ENCODE results near the gene PPP2R5E. TPM values are rescaled to one million over a fixed set of nuclear protein-coding genes. Genes with fewer than 3 reads are reported as not detected.

The PPP2R5E gene
- total RNA-seq, 1 experiment from 2014 or later: 45.0 TPM

GRCh38 chr14:63457498-63457897, 85.7 kb downstream of the PPP2R5E start:
- Histone ChIP-seq H3K9me3 (ENCODE audit: control insufficient read depth in 1 of 2, insufficient read depth in 1 of 2, low read depth in 1 of 2, low read length in 2 of 2) (no peaks in the 10 kb centered on the region), H3K4me3 (replicated peaks in 1 of 2; ENCODE audit: low read depth in 1 of 2, low read length in 2 of 2) (no peak overlapping the region), H3K4me2 (ENCODE audit: low read length) (no peak overlapping the region), H3K9me2 (ENCODE audit: insufficient read depth) (no peaks in the 10 kb centered on the region), H4K20me1 (ENCODE audit: insufficient read depth) (peaks cover 3% of the 10 kb centered on the region; the same call in 1 of the 2 replicates), H3K27ac (ENCODE audit: low read depth, low read length) (no peak overlapping the region), H3K36me3 (ENCODE audit: control insufficient read depth in 1 of 2, insufficient read depth in 2 of 2, low read length in 2 of 2) (no peaks in the 10 kb centered on the region; a peak in 1 of 4 replicates), H3K27me3 (ENCODE audit: insufficient read depth, low read length) (no peaks in the 10 kb centered on the region), H3K79me2 (ENCODE audit: insufficient read depth, low read length) (peaks cover 73% of the 10 kb centered on the region), H2AFZ (ENCODE audit: low read depth, low read length, poor library complexity, severe bottlenecking) (no peak overlapping the region), H3K9ac (ENCODE audit: low read length) (no peak overlapping the region), H3K4me1 (ENCODE audit: control insufficient read depth in 1 of 2, insufficient read depth in 2 of 2, low read length in 2 of 2) (no peaks in the 10 kb centered on the region; a peak in 1 of 4 replicates)
- no TSS peak for BruUV-seq (replicated peaks)
- no peak for ATAC-seq
- CTCF ChIA-PET: no interaction called here
- TF ChIP-seq ZFX (IDR thresholded peaks at IDR 0.05) (no peak), EGR1 (IDR thresholded peaks at IDR 0.05; ENCODE audit: low read depth) (no peak), CBX3 (IDR thresholded peaks at IDR 0.05; ENCODE audit: low read depth) (no peak), POLR2A (IDR thresholded peaks at IDR 0.05; ENCODE audit: borderline replicate concordance, extremely low read depth, insufficient read depth, insufficient read length) (no peak), CTCF (IDR thresholded peaks at IDR 0.05 in 2 of 3, conservative IDR thresholded peaks at IDR 0.05 in 1 of 3; ENCODE audit: borderline replicate concordance in 1 of 3, insufficient read depth in 1 of 3, low read depth in 2 of 3, low read length in 2 of 3) (no peak), EZH2 (IDR thresholded peaks at IDR 0.05) (no peak)
- DNase-seq (ENCODE audit: low read depth, low spot score): no peak
- intact Hi-C loops (cut with micrococcal nuclease): no loop called here
- POLR2A ChIA-PET: no interaction called here
- RAD21 ChIA-PET (ENCODE audit: low non-redundant PET in 1 of 2, low total read pairs in 2 of 2, uncharacterized antibody in 2 of 2, unreplicated experiment in 2 of 2): no interaction called here

GRCh38 chr14:63454863-63455622, 88.1 kb downstream of the PPP2R5E start:
- H3K9ac ChIP-seq (ENCODE audit: low read length): no peak overlapping the region
- no TSS peak for BruUV-seq (replicated peaks)
- intact Hi-C loops (cut with micrococcal nuclease): no loop called here
- peaks cover 76% of the 10 kb centered on the region for H3K79me2 ChIP-seq (ENCODE audit: insufficient read depth, low read length)
- ChIA-PET RAD21 (ENCODE audit: low non-redundant PET in 1 of 2, low total read pairs in 2 of 2, uncharacterized antibody in 2 of 2, unreplicated experiment in 2 of 2) (no interaction called here), CTCF (no interaction called here), POLR2A (no interaction called here)
- no peak overlapping the region for H3K4me3 ChIP-seq (replicated peaks in 1 of 2; ENCODE audit: low read depth in 1 of 2, low read length in 2 of 2)
- no peaks in the 10 kb centered on the region for H3K9me3 ChIP-seq (ENCODE audit: control insufficient read depth in 1 of 2, insufficient read depth in 1 of 2, low read depth in 1 of 2, low read length in 2 of 2)
- H2AFZ ChIP-seq (ENCODE audit: low read depth, low read length, poor library complexity, severe bottlenecking): no peak overlapping the region
- no peak for ATAC-seq
- peaks cover 3% of the 10 kb centered on the region; the same call in 1 of the 2 replicates for H4K20me1 ChIP-seq (ENCODE audit: insufficient read depth)
- TF ChIP-seq SIN3A (IDR thresholded peaks at IDR 0.05; ENCODE audit: low read depth) (no peak), RAD21 (IDR thresholded peaks at IDR 0.05; ENCODE audit: low read depth) (no peak), EZH2 (IDR thresholded peaks at IDR 0.05) (no peak)
- no peak overlapping the region for H3K27ac ChIP-seq (ENCODE audit: low read depth, low read length)
- no peak for DNase-seq (ENCODE audit: low read depth, low spot score)
- no peak overlapping the region for H3K4me2 ChIP-seq (ENCODE audit: low read length)
- no peaks in the 10 kb centered on the region; a peak in 1 of 4 replicates for H3K36me3 ChIP-seq (ENCODE audit: control insufficient read depth in 1 of 2, insufficient read depth in 2 of 2, low read length in 2 of 2)
- H3K4me1 ChIP-seq (ENCODE audit: control insufficient read depth in 1 of 2, insufficient read depth in 2 of 2, low read length in 2 of 2): no peaks in the 10 kb centered on the region; a peak in 1 of 4 replicates
- no peaks in the 10 kb centered on the region for H3K9me2 ChIP-seq (ENCODE audit: insufficient read depth)
- H3K27me3 ChIP-seq (ENCODE audit: insufficient read depth, low read length): no peaks in the 10 kb centered on the region
